K562 (cell line): ENCODE results near the gene CCDC136. TPM values are rescaled to one million over a fixed set of nuclear protein-coding genes. Genes with fewer than 3 reads are reported as not detected.

Source experiments
- ARNT ChIP-seq, 2 experiments: fragments of 450-650 bp; IDR thresholded peaks; 2 replicates each; pipeline ENCODE4 v1.6.1; 2016; ENCODE audit warnings: mild to moderate bottlenecking in 1 of 2
- JUN ChIP-seq, 2 experiments: sonication (generic) in 1 of 2; formaldehyde crosslinking in 1 of 2; IDR thresholded peaks; 2 replicates each; pipeline versions ENCODE4 v1.6.1 to v1.8.0; 2012 to 2022; ENCODE audit warnings: borderline replicate concordance in 2 of 2, mild to moderate bottlenecking in 2 of 2, improper control_type of control experiment in 1 of 2, low read depth in 1 of 2, low read length in 1 of 2, missing genetic modification reagents in 1 of 2
- KAT8 ChIP-seq: fragments of 450-650 bp; IDR thresholded peaks from 2 replicates; pipeline ENCODE4 v1.6.1; 2016; ENCODE audit warnings: low read depth, mild to moderate bottlenecking
- MAFF ChIP-seq: IDR thresholded peaks from 2 replicates; pipeline ENCODE4 v1.6.1; 2012; ENCODE audit warnings: low read length, improper control_type of control experiment
- MAZ ChIP-seq, 2 experiments: fragments of 450-650 bp in 1 of 2; sonication (generic) in 1 of 2; formaldehyde crosslinking; IDR thresholded peaks in 1 of 2; conservative IDR thresholded peaks in 1 of 2; 2 replicates each; pipeline versions ENCODE4 v1.4.0 to v1.5.0; 2020; ENCODE audit warnings: mild to moderate bottlenecking in 1 of 2, missing genetic modification reagents in 1 of 2
- POLR3A ChIP-seq: IDR thresholded peaks from 2 replicates; pipeline ENCODE4 v1.6.1; 2011; ENCODE audit warnings: borderline replicate concordance, mild to moderate bottlenecking, moderate library complexity; ENCODE audit not compliant: insufficient read length, insufficient read depth; ENCODE audit errors: extremely low read depth
- POU5F1 ChIP-seq: fragments of 150-350 bp; IDR thresholded peaks from 2 replicates; pipeline ENCODE4 v1.6.1; 2014; ENCODE audit warnings: borderline replicate concordance, low read length, low read depth, mild to moderate bottlenecking; ENCODE audit not compliant: partially characterized antibody
- REST ChIP-seq, 2 experiments: fragments of 450-650 bp; formaldehyde crosslinking in 1 of 2; IDR thresholded peaks; 2 replicates each; pipeline versions ENCODE4 v1.4.0 to v1.6.1; 2014 to 2020; ENCODE audit warnings: mild to moderate bottlenecking in 2 of 2, borderline replicate concordance in 1 of 2, low read depth in 1 of 2
- SOX6 ChIP-seq: fragments of 450-650 bp; IDR thresholded peaks from 2 replicates; pipeline ENCODE4 v1.6.1; 2014; ENCODE audit warnings: mild to moderate bottlenecking
- SREBF1 ChIP-seq: fragments of 150-350 bp; IDR thresholded peaks from 2 replicates; pipeline ENCODE4 v1.6.1; 2014; ENCODE audit warnings: antibody characterized with exemption, low read depth, low read length, borderline replicate concordance
- TRIM24 ChIP-seq, 2 experiments: fragments of 450-650 bp; IDR thresholded peaks; 2 replicates each; pipeline ENCODE4 v1.6.1; 2016
- ZBTB2 ChIP-seq: fragments of 450-650 bp; IDR thresholded peaks from 2 replicates; pipeline ENCODE4 v1.6.1; 2016; ENCODE audit warnings: antibody characterized with exemption
- ZFP30 ChIP-seq: fragments of 250-450 bp; sonication (Bioruptor Pico); IDR thresholded peaks from 2 replicates; pipeline ENCODE4 v1.8.0; 2022; ENCODE audit warnings: moderate library complexity, mild to moderate bottlenecking, inconsistent platforms, borderline replicate concordance
- ZNF57 ChIP-seq: fragments of 450-650 bp; formaldehyde crosslinking; IDR thresholded peaks from 2 replicates; pipeline ENCODE4 v1.4.0; 2020; ENCODE audit warnings: mild to moderate bottlenecking, moderate library complexity
- ZNF644 ChIP-seq: fragments of 200-800 bp; sonication (Bioruptor generic); IDR thresholded peaks from 2 replicates; pipeline ENCODE4 v1.6.1; 2016; ENCODE audit warnings: low read depth, missing genetic modification characterization, missing compliant biosample characterization
- ZNF696 ChIP-seq: fragments of 250-450 bp; sonication (Bioruptor Pico); conservative IDR thresholded peaks from 2 replicates; pipeline ENCODE4 v1.4.0; 2020; ENCODE audit warnings: mild to moderate bottlenecking, moderate library complexity
- polyA plus RNA-seq, 8 experiments: library from polyadenylated mRNA; depleted of rRNA in 4 of 8; stranded (reverse) in 5 of 8; unstranded in 3 of 8; fragments of >200 nt; fragmentation: Nextera tagmentation in 2 of 8; fragmentation: Illumina TruSeq in 1 of 8; extraction: Ambion mirVana in 2 of 8; extraction: Trizol in 1 of 8; gene quantifications; 2 replicates each; pipeline versions ENCODE4 v1.2.1 to v1.2.3, GENCODE V29; 2011 to 2014; ENCODE audit warnings: inconsistent platforms in 1 of 8, missing spikeins in 1 of 8
- total RNA-seq, 7 experiments: library from RNA; depleted of rRNA in 6 of 7; stranded (reverse); fragments of >200 nt in 6 of 7; fragmentation: Illumina TruSeq in 2 of 7; extraction: Trizol in 2 of 7; gene quantifications; 2 replicates each; pipeline versions ENCODE4 v1.2.1 to v1.2.3, GENCODE V29; 2011 to 2021; ENCODE audit warnings: low replicate concordance in 1 of 7

Gene CCDC136
- total and polyA plus RNA-seq, 9 of the 15 experiments (the other 6 are each of a cell fraction or from before 2014, with no cell fraction given), result 2.4 to 40.8 (median 26.5) TPM

GRCh38 chr7:128862571-128863432 lies 71.0 kb downstream of the CCDC136 start, which contains the start of gene ATP6V1F (continued):
- no peak for TF ChIP-seq REST (IDR thresholded peaks at IDR 0.05; ENCODE audit: borderline replicate concordance)
- no peak; the same call in 1 of the 2 replicates for TF ChIP-seq REST (CRISPR knock-in tag; IDR thresholded peaks at IDR 0.05; ENCODE audit: low read depth)
- TF ChIP-seq TRIM24 (IDR thresholded peaks at IDR 0.05), result no peak
- peak; percentile 98 for TF ChIP-seq ZBTB2
- TF ChIP-seq KAT8, result no peak
- no peak for TF ChIP-seq POLR3A
- TF ChIP-seq MAFF, result no peak
- TF ChIP-seq ARNT (IDR thresholded peaks at IDR 0.05), result no peak
- TF ChIP-seq POU5F1, result no peak
- TF ChIP-seq SREBF1, result no peak
- TF ChIP-seq MAZ (CRISPR knock-in tag; conservative IDR thresholded peaks at IDR 0.05 in 1 of 2, IDR thresholded peaks at IDR 0.05 in 1 of 2), result peak; percentile 95 to 96; a peak in 3 of 4 replicates
- TF ChIP-seq ZNF644 (tag), result no peak
- no peak for TF ChIP-seq SOX6
- TF ChIP-seq ZFP30 (CRISPR knock-in tag), result no peak
- TF ChIP-seq ZNF57 (CRISPR knock-in tag), result no peak
- no peak; the same call in 1 of the 2 replicates for TF ChIP-seq JUN (IDR thresholded peaks at IDR 0.05; ENCODE audit: borderline replicate concordance, low read depth, low read length)
- TF ChIP-seq JUN (CRISPR knock-in tag; IDR thresholded peaks at IDR 0.05; ENCODE audit: borderline replicate concordance), result no peak
- TF ChIP-seq ZNF696, result no peak
